GM18526 (cell line): ENCODE data around the gene WNT6.

Experiments
- POLR2A ChIP-seq: IDR thresholded peaks from 3 replicates; pipeline ENCODE4 v1.6.1; 2011; ENCODE audit not compliant: insufficient read length; ENCODE audit errors: extremely low read depth

Gene WNT6

GRCh38 chr2:218865396-218865795, 5.8 kb downstream of the WNT6 start:
- TF ChIP-seq POLR2A = no peak

DNA sequence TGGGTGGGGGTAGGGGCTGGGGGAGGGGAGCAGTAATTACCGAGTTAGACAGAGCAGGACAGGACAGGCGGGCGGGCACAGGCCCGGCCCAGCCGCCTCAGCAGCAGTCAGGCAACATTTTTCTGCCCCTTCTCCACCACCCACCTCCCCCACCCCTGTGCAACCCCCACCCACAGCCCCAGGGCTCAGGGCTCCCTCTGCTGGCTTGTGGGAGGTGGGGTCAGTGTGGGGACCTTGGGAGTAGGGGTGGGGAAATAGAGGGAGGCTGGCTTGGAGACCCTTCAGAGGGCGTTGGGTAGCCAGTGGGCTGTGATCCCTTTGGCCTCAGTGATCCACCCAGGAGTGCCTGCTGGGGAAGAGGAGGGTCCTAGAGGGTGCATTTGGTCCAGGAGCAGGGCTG, 6.4 kb downstream of the WNT6 start:
- no peak for TF ChIP-seq POLR2A

GRCh38 chr2:218867900-218868299, 8.3 kb downstream of the WNT6 start:
- TF ChIP-seq POLR2A = no peak

- no peak for TF ChIP-seq POLR2A
These were observed 9.5 kb downstream of the WNT6 start for GRCh38 chr2:218869064-218869463.

- peak; percentile 41 for TF ChIP-seq POLR2A
These were observed 11.4 kb downstream of the WNT6 start for GRCh38 chr2:218870984-218871344.

GRCh38 chr2:218871345-218872302, 12.0 kb downstream of the WNT6 start:
- TF ChIP-seq POLR2A = peak; percentile 24

DNA sequence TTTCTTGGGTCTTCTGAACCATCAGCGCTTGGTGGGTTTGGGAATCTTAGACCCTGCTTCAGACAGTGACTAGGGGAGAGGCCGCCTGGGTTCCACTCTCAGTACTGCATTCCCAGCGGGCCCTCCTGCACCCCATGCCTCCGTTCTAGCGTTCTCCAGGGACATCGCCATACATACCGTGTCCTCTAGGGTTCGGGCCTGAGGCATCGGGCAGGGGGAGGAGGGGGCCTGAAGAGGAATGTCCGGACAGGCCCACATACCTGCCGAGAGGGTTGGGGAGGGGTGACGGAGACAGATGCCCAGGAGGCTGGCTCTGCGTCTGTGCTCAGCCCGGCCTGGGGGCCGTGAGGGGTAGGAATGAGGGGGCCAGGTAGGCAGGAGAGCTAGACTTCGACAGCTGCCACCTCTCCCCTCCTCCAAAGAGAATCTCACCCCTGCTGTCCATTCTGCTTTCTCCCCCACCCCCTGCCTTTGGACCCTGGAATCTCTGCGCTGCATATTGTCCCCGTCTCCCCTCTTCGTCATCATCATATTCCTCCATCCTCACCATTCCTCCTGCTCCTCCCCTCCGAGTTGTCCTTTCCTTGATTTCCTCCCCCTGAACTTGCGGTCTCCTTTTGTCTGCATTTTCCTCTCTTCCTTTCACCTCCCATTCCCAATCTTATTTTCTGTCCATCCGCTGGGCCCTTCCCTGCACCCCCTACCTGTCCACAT, 13.2 kb downstream of the WNT6 start:
- TF ChIP-seq POLR2A = no peak

DNA sequence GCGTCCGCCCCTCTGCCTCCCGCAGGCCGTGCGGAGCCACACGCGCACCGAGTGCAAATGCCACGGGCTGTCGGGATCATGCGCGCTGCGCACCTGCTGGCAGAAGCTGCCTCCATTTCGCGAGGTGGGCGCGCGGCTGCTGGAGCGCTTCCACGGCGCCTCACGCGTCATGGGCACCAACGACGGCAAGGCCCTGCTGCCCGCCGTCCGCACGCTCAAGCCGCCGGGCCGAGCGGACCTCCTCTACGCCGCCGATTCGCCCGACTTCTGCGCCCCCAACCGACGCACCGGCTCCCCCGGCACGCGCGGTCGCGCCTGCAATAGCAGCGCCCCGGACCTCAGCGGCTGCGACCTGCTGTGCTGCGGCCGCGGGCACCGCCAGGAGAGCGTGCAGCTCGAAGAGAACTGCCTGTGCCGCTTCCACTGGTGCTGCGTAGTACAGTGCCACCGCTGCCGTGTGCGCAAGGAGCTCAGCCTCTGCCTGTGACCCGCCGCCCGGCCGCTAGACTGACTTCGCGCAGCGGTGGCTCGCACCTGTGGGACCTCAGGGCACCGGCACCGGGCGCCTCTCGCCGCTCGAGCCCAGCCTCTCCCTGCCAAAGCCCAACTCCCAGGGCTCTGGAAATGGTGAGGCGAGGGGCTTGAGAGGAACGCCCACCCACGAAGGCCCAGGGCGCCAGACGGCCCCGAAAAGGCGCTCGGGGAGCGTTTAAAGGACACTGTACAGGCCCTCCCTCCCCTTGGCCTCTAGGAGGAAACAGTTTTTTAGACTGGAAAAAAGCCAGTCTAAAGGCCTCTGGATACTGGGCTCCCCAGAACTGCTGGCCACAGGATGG, 14.0 kb downstream of the WNT6 start:
- no peak for TF ChIP-seq POLR2A

- no peak for TF ChIP-seq POLR2A
These were observed 16.2 kb downstream of the WNT6 start for GRCh38 chr2:218875692-218876246.

GRCh38 chr2:218876562-218877219, 17.1 kb downstream of the WNT6 start:
- TF ChIP-seq POLR2A = no peak

DNA sequence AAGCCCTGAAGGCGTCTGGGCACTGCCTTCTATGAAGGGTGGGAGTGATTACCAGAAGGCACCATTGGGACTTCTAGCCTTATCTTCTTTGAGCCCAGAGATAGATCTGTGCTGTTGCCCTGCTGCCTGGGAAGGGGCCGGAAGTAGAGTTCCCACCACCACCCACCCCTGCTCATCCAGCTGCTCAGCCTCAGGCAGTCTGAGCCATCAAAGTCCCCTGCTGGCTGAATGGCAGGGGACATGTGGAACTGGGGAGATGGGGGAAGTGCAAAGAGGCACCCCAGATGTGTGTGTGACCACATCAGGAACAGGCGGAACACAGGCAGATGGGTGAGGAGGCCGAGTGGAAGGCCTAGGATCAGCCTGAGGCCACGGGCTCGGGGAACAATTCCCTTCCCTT, 17.7 kb downstream of the WNT6 start:
- TF ChIP-seq POLR2A = no peak

GRCh38 chr2:218877891-218878290, 18.3 kb downstream of the WNT6 start:
- TF ChIP-seq POLR2A = no peak

DNA sequence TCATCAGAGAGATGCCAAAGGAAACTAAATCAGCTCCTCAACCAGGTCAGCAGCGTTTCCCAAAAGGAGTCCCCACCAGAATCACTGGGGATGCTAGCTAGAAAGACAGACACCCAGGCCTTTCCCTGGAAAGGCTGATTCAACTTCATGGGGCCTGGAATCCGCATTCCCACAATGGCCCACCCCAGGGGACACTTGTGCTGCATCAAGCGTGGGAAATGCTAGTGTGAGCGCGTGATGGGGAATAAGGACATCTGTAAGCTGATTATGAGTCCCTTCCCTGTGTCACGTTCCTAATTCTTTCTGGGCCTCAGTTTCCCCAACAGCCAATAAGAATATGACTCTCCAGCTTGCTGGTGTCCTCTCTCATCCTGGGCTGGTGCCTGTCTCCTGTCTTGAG, 18.9 kb downstream of the WNT6 start:
- TF ChIP-seq POLR2A = no peak

DNA sequence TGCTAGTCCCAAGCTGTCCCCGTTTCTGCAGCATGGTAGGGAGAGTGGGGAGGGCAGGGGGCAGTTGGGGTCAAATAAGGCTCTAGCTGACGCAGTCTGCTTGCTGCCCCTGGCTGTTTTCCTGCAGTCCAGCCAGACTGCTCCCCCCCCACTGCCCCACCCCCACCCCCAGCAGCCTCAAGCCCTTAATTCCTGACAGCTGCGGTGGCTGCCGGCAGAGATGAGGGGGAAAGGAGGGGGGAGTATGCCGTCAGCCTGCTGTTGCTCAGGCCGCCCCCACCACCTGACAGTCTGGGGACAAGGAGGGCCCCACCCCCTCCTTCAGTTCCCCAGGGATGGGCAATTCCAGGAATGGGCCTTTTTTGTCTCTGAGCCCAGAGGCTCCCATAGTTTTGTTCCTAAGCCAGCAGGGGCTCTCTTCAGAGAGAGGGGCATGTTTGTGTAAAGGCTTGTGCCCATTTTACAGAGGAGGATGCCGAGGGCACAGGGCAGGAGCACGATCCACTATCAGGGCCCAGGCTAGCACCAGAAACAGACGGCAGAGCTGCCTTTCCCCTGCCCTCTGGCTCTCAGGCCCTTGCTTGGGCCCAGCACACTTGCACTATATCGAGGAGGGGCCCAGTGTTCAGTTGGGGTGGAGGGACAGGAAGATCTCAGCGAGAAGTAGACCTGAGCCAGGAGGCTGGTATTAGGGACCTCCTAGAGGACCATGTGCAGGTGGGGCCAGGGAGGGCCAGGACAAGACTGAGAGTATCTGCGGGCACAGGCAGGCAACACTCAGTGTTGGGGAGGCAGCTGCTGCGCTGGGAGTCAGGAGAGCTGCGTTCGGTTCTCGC, 19.5 kb downstream of the WNT6 start:
- no peak for TF ChIP-seq POLR2A

DNA sequence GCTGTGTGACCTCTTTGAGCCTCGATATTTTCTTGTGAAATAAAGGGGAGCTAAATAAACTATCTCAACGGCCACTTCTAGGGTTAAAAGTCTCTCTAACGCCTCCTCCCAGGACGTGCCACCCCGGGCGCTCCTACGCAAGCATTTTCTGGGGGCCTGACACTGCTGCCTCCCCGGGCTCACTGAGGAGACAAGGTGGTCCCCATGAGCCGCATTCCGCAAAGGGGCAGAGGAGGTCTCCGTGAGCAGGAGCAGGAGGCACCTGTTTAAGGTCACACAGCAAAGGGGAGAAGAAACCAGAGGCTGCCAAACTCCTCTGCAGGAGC, 20.1 kb downstream of the WNT6 start:
- TF ChIP-seq POLR2A = peak; percentile 6
